GM21447 (cell line): ENCODE results near the gene MACF1.
A peak's percentile ranks its signal among the peaks of the same experiment; 100 is the strongest.

Source experiments
- ATAC-seq: cut with Tn5 transposase; IDR thresholded peaks from one replicate; pipeline ENCODE4 v1.9.1; 2021; ENCODE audit not compliant: unreplicated experiment

Gene MACF1

DNA sequence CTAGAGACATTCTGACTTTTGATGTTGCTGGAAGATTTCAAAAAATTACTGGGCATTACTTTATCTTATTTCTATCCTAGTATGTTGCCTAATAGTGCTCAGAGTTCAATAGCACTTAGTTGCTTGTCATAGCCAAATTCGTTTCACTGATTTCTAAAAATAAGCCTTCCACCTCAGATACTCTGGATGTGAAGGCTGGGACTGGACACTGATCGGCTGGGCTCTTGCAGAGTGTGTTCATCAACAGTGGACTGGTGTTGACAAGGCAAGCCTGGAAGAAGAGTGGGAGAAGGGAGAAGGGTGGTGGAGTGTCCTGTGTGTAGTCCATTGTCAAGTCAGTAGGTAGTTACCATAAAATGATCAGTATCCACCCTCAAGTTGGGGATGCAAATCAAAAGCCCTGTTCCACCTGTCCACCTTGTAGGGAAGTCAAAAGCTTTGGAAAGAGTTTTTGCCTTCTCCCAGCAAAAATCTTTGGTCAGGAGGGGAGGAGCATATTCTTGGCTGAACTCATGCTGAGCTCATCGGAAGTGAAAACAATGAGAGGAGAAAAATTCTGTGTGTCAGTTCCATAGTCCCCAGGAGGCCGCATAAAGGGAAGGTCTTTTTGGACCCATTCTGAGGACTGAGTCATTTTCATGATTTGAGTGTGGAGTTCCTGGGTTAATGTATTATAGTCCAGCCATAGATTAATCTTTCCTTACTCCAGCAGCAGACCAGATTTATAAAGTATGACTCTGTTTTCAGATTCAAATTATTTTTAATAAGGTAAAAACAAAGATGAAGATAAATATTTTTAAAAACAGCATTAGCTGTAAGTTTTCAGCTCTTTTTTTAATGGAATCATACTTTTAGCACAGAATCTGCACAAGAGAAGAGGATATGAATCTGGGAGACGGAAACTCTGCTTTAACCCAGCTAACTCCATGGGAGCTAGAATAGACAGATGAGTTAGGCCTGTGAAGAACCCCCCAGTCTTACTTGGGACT, 187.5 kb downstream of the MACF1 start:
- ATAC-seq, result no peak

GRCh38 chr1:39392851-39393573, 188.5 kb downstream of the MACF1 start:
- no peak for ATAC-seq

DNA sequence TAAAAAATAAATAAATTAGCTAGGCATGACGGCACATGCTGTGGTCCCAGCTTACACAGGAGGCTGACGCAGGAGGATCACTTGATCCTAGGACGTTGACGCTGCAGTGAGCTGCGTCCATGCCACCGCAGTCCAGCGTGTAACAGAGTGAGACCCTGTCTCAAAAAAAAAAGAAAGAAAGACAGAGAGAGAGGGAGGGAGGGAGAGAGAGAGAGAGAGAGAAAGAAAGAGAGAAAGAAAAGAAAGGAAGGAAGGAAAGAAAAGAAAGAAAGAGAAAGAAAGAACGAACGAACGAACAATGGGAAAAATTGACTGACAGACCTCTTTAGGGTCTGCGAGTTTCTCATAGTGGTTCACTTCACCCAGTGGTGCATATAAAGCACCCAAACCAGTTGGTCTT, 189.2 kb downstream of the MACF1 start:
- no peak for ATAC-seq

GRCh38 chr1:39394059-39394458, 189.6 kb downstream of the MACF1 start:
- ATAC-seq, result no peak

GRCh38 chr1:39394598-39394997, 190.1 kb downstream of the MACF1 start:
- ATAC-seq, result no peak

- ATAC-seq, result no peak
These were observed 190.9 kb downstream of the MACF1 start for GRCh38 chr1:39395357-39395831.

DNA sequence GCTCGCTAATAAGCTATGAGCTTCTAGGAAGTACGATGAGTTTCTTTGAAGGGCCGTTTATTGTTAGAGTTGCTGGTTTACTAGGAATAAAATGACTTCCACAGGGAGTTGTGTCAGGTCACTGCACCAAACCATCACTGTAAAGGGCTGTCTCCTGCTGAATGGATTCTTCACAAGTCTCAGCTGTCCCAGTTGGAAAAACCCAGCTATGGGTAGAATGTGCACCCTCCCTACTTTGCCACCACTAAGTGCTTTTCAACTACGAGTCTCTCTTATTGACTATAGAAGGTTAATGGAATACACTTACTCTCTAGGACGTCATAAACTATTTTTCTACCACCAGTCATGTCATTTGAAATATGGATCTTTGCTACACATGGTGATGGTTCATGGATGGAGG, 192.2 kb downstream of the MACF1 start:
- no peak for ATAC-seq

DNA sequence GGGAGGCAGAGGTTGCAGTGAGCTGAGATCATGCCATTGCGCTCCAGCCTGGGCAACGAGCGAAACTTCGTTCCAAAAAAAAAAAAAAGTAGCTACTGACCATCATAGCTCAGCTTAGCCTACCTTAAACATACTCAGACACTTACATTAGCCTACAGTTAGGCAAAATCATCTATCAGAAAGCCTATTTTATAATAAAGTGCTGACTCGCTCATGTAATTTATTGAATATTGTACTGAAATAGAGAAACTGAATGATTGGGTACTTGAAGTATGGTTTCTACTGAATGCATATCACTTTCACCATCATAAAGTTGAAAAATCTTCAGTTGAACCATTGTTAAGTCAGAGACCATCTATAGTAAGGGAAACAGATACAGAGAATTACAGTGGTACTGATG, 193.0 kb downstream of the MACF1 start:
- no peak for ATAC-seq

DNA sequence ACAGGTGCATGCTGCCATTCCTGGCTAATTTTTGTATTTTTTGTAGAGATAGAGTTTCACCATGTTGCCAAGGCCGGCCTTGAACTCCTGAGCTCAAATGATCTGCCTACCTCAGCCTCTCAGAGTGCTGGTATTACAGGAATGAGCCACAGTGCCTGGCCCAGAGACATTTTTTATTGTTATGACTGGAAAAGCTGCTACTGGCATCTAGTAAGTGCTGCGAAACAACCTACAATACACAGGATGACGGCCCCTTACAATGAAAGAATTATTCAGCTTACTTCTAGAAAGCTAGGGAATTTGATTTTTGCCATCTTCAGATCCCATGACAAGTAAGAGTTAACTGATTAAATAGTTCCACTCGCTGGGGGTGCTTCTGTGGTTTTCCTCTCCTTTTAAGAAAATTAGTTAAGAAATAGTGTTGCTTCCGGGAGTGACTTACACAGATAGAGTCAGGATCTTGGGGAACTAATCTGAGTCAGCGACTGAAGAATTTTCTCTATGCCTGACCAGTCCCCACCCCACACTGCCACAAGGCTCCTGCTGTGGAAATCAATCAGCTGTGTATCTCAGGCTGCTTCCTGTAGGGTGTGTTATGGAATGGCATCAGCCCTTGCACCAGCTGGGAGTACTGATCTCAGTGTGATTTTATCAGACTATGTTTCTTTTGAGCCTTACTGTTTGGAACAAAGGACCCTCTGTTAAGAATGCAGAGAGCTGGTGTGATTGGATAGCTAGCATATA, 194.0 kb downstream of the MACF1 start:
- no peak for ATAC-seq

DNA sequence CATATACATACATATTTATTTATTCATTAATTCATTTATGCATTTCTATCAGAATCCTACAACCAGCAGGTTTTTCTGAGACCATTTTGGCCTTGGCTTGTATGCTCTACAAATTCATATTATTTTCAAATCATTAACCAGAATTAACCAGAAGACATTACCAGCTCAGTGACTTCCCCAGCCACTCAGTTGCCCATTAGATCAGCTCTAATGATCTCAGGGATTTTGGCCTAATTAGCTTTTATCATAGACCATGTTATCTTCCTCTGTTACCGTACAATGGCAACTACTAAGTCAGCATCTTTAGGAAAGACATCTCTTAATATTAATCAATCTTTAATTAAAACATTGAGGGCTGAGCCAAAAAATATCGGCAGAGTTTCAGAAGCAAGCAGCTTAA, 196.6 kb downstream of the MACF1 start:
- no peak for ATAC-seq

- no peak for ATAC-seq
These were observed 200.4 kb downstream of the MACF1 start for GRCh38 chr1:39404876-39405275.

- ATAC-seq, result no peak
These were observed 200.9 kb downstream of the MACF1 start for GRCh38 chr1:39405358-39405757.

DNA sequence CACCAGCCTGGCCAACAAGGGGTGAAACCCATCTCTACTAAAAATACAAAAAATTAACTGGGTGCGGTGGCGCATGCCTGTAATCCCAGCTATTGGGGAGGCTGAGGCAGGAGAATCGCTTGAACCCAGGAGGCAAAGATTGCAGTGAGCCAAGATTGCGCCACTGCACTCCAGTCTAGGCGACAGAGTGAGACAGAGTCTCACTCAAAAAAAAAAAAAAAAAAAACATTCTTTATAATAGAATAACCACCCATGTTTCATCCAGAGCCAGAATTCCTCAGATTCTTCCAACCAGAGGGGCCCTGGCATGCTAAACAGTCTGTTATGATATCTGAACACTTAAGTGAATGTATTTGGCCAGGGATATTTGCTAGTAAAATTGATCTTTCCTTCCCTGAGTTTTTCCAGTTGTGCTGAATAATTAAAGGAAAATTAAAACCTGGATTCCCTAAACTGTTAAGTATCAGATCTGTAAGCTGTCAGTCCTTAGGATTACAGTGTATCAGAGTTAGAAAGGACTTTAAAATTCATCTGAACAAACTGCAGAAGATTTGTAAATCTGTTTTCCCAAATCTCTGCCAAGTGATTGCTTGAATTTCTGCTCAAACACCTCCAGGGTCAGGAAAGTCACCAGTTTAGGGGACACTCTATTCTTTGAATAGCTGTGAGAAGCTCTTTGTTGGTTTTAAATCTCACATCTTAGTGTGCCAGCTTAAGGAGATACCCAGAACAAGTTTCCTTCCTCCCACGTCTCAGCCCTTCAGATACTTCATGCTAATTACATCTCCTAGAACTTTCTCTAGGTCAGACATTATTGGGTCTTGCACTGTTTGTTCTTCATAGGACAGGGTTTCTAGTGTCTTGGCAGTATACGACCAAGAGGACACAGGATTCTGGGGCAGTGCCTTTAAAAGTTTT, 202.3 kb downstream of the MACF1 start:
- ATAC-seq, result no peak

GRCh38 chr1:39407510-39407895, 203.0 kb downstream of the MACF1 start:
- no peak for ATAC-seq

DNA sequence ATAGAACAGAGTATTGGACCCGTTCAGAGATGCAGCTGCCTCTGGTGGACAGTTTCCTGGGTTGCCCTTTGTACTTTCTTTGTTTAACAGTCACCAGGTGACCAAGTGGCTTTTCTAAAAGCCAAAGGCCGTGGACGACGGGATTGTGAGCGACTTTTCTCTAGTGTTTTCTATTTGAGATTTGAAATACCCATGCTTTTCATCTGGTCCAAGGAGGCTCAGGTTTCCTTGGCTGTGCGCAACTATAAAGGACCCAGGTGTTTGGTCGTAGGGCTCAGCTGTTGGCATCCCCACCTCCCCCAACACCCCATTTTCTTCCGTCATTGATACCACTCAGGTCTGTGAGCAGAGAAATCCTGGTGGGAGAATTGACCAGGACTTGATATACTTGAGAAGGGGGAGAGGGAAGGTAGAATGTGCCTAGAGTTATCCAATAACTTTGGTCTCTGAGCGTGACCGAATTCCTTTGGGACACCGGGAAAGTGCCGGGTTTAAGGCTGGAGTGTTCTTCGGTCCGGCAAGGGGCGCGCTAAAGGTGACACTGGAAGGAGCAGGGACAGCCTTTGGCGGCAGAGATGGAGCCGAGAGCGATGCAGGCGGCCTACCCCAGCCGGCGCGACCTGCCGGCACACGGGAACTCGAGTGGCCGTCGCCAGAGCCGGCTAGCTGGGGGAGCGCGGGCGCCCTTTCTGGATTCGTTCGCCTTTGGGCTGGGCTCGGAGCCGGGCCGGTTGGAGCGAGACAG, 203.6 kb downstream of the MACF1 start:
- ATAC-seq, result peak; percentile 16

DNA sequence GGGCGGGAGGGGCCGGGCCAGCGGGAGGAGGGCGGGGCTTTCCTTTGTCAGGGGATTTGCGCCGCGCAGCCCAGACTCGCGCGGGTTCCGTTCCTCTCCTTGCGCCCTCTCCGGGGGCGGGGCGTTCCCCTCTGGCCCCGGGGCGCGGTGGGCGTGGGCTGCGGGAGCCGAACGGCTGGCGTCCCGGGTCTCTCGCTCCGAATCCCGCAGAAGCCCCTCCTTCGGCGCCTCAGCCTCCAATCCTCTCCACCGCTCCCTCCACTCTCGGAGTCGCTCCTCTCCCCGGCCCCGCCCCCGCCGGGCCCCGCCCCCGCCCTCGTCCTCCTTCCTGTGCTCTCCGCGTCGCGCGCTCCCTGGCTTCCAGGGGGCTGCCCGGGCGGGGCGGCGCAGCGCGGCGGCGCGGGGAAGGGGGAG, 204.2 kb downstream of the MACF1 start:
- peak; percentile 75 for ATAC-seq

GRCh38 chr1:39409055-39409816, 204.7 kb downstream of the MACF1 start:
- ATAC-seq, result no peak

GRCh38 chr1:39410915-39411436, 206.5 kb downstream of the MACF1 start:
- no peak for ATAC-seq
